Mucosa of rectum (tissue), 2 donors: Measurements from ENCODE around the gene TMEM167A.
"Not testable (repeated sequence)": the region's sequence is repeated elsewhere in the genome, so short reads cannot be mapped to it uniquely, and the experiment has no call there.

ENCODE experiments used
- H3K27ac ChIP-seq, 2 donors: one replicate each; pipeline ENCODE4 v1.7.0; 2013; ENCODE audit warnings: inconsistent platforms in 2 of 2, low read depth in 2 of 2, low read length in 2 of 2
- H3K27me3 ChIP-seq, 2 donors: one replicate each; pipeline ENCODE4 v1.7.0; 2013; ENCODE audit warnings: low read length in 2 of 2; ENCODE audit not compliant: control insufficient read depth in 2 of 2, insufficient read depth in 2 of 2
- H3K36me3 ChIP-seq, 2 donors: one replicate each; pipeline ENCODE4 v1.7.0; 2013; ENCODE audit warnings: low read length in 2 of 2; ENCODE audit not compliant: control insufficient read depth in 2 of 2, insufficient read depth in 2 of 2
- H3K4me1 ChIP-seq, 2 donors: one replicate each; pipeline ENCODE4 v1.7.0; 2013; ENCODE audit warnings: low read length in 2 of 2, mild to moderate bottlenecking in 1 of 2; ENCODE audit not compliant: control insufficient read depth in 2 of 2, insufficient read depth in 2 of 2
- H3K4me3 ChIP-seq, 2 donors: one replicate each; pipeline ENCODE4 v1.7.0; 2013; ENCODE audit warnings: low read length in 2 of 2
- H3K9ac ChIP-seq, 2 donors: one replicate each; pipeline ENCODE4 v1.7.0; 2013; ENCODE audit warnings: low read length in 2 of 2, low read depth in 1 of 2, mild to moderate bottlenecking in 1 of 2
- H3K9me3 ChIP-seq, 2 donors: one replicate each; pipeline ENCODE4 v1.7.0; 2013; ENCODE audit warnings: low read length in 2 of 2; ENCODE audit not compliant: control insufficient read depth in 2 of 2
- donor health status: healthy.
- donor health status: Normal muscosa, but diverticular disease.

TMEM167A gene

GRCh38 chr5:83092619-83093018 is 15.4 kb upstream of the TMEM167A start:
- Histone ChIP-seq H3K27ac (no peak overlapping the region), H3K4me3 (no peak overlapping the region), H3K4me1 (no peaks in the 10 kb centered on the region), H3K27me3 (no peaks in the 10 kb centered on the region), H3K36me3 (no peaks in the 10 kb centered on the region), H3K9me3 (peaks cover 0 to 3% of the 10 kb centered on the region in 2 donors), H3K9ac (no peak overlapping the region)

DNA sequence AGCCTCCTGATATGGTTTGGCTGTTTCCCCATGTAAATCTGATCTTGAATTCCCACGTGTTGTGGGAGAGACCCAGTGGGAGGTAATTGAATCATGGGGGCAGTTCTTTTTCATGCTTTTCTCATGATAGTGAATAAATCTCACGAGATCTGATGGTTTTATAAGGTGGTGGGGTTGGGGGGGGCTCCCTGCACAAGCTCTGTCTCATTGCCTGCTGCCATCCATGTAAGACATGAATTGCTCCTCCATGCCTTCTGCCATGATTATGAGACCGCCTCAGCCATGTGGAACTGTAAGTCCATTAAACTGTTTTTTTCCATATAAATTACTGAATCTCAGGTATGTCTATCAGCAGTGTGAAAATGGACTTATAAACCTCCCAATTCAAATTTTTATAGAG is 13.0 kb upstream of the TMEM167A start:
- no peaks in the 10 kb centered on the region for H3K27me3 ChIP-seq
- H3K9ac ChIP-seq: no peak overlapping the region
- no peak overlapping the region for H3K27ac ChIP-seq
- peaks cover 0 to 3% of the 10 kb centered on the region in 2 donors for H3K9me3 ChIP-seq
- H3K4me1 ChIP-seq: no peaks in the 10 kb centered on the region
- no peak overlapping the region for H3K4me3 ChIP-seq
- no peaks in the 10 kb centered on the region for H3K36me3 ChIP-seq

DNA sequence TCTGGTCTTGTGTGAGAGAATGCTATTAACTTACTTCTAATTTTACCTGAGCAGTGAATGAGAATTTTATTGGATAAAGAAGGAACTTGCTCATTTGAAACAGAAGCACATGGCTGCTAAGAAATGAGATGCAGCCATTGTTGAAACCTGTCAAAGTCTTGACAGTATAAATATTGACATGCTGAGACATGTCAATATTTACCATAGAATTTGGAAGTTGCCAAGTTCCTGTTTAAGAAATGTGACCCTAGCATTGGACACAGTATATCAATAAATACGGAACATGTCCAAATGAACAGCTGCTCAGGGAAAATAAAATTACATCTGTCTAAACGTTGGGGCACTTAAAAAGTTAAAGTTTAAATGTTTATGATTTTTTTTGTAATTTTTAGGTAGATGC is 7.9 kb upstream of the TMEM167A start:
- Histone ChIP-seq H3K36me3 (no peaks in the 10 kb centered on the region), H3K9ac (no peak overlapping the region), H3K27me3 (no peaks in the 10 kb centered on the region), H3K4me3 (no peak overlapping the region), H3K9me3 (no peaks in the 10 kb centered on the region), H3K27ac (no peak overlapping the region), H3K4me1 (no peaks in the 10 kb centered on the region)

DNA sequence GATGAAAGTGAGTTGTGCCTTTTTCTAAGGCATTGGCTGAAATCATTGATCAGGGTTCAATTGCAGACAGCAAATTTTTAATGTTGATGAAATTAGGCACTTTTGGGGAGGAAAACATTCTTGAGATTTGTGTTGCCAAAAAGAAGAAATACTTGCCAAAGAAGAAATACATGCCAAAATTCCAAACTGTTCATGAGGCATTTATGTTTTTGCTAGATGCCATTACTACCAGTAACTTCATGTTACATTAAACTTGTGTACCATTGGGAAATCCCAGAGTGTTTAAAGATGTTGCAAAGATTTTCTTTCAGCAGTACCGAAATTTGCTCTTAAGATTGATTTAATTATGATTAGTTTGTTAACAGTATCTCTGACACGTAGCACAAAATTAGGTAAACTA is 7.1 kb upstream of the TMEM167A start:
- H3K27ac ChIP-seq: no peak overlapping the region
- no peak overlapping the region for H3K9ac ChIP-seq
- no peaks in the 10 kb centered on the region for H3K27me3 ChIP-seq
- no peaks in the 10 kb centered on the region for H3K9me3 ChIP-seq
- H3K36me3 ChIP-seq: no peaks in the 10 kb centered on the region
- no peak overlapping the region for H3K4me3 ChIP-seq
- H3K4me1 ChIP-seq: no peaks in the 10 kb centered on the region

DNA sequence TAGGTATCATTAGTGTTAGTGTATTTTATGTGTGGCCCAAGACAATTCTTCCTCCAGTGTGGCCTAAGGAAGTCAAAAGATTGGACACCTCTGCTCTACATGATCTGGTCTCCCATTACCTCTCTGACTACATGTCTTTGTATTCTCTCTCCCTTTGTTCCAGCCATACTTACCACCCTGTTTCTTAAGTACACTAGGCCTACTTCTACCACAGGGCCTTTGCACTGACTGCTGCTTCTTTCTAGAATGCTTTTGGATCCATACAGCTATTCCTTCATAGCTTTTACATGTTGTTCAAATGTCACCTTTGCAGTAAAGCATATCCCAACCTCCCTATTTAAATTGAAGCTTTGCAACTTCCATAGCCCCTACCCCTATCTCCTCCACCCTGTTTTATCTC is 5.6 kb upstream of the TMEM167A start:
- Histone ChIP-seq H3K27me3 (no peaks in the 10 kb centered on the region), H3K9ac (no peak overlapping the region), H3K4me3 (no peak overlapping the region), H3K4me1 (peaks cover 0 to 5% of the 10 kb centered on the region in 2 donors), H3K36me3 (no peaks in the 10 kb centered on the region), H3K9me3 (no peaks in the 10 kb centered on the region), H3K27ac (no peak overlapping the region)

DNA sequence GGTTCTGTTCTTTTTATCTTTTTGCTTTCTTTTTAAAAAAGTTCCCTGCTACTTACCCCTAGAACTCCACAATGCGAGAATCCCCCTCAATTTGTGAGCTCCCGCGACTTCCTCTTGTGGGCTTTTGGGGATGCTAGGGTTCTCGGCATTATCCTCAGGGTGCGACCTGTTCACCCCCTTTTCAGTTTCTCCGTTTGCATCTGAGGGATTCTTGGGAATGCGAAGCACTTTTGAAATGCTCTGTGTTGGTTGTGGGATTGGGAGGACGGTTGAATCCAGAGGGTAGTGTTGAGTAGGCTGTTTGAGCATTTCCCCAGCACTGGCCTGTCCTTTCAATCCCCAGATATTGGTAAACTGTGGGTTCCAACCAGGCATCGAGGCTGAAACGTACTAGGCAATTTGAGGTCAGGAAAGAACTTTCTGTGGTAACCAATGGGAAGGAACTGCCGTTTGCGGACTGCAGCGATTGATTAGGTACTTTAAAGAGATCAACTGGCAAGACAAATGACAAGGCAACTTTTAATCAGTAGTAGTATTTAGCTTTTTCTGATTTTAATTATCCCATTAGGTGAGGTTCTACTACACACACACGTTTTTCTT is 568 bp upstream of the TMEM167A start:
- H3K36me3 ChIP-seq: no peaks in the 10 kb centered on the region
- peak overlapping the region; percentile 69 to 81 for H3K27ac ChIP-seq
- H3K9ac ChIP-seq: peak overlapping the region; percentile 88 to 89
- peaks cover 5 to 6% of the 10 kb centered on the region in 2 donors for H3K4me1 ChIP-seq
- peak overlapping the region; percentile 85 to 99 for H3K4me3 ChIP-seq
- H3K27me3 ChIP-seq: no peaks in the 10 kb centered on the region
- H3K9me3 ChIP-seq: no peaks in the 10 kb centered on the region

DNA sequence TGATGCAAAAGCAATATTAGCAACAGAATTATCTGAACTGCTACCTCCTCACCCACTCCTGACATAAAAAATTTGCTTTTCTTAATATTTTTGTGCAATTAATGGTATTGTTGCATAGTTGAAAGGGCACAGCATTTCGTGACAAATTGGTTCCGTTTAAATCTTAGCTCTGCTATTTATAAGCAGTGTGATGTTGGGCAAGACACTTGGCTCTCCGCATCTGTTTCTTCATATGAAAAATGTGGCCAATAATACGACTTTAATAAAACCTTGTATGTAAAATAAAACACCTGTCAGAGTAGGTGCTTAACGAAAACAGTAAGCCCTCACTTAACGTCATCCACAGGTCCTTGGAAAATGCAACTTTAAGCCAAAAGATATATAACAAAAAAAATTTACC is 4.2 kb downstream of the TMEM167A start:
- Histone ChIP-seq H3K4me1 (peaks cover 2 to 6% of the 10 kb centered on the region in 2 donors), H3K9me3 (no peaks in the 10 kb centered on the region), H3K36me3 (no peaks in the 10 kb centered on the region), H3K27ac (no peak overlapping the region), H3K27me3 (no peaks in the 10 kb centered on the region), H3K4me3 (no peak overlapping the region), H3K9ac (no peak overlapping the region)

GRCh38 chr5:83071286-83072051 is 5.7 kb downstream of the TMEM167A start:
- H3K36me3 ChIP-seq: no peaks in the 10 kb centered on the region
- H3K4me3 ChIP-seq: no peak overlapping the region
- peaks cover 0 to 5% of the 10 kb centered on the region in 2 donors for H3K4me1 ChIP-seq
- no peak overlapping the region for H3K9ac ChIP-seq
- no peaks in the 10 kb centered on the region for H3K27me3 ChIP-seq
- no peak overlapping the region for H3K27ac ChIP-seq
- no peaks in the 10 kb centered on the region for H3K9me3 ChIP-seq

DNA sequence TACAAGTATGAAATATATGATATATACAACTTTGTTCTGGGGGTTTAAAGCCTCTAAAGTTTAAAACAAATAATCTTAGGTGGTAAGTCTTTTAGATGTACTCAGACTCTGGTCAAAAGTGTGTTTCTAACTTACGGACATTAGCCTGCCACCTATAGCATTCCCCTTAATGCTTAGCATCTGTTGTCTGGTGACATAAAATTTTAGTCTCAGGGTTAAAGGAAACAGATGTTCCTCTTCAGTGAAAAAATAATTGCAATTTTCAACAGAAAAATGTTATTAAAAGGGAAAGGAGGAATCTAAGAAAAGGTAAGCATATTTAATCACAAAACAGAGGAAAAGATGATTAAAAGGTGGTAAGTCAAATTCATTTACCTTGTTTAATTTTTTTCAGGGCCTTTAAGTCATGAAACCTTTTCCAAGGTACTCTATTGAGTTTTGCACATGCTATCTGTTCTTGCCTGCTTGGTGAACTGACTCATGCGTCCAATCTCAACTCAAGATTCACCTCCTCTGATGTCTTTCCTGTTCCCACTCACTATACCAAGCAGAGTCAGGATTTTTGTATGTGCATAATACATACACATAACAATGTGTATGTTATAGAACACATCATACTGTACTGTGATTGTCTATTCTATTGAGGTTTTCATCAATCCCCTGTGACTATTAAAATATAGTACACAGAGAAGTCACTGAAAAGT is 7.9 kb downstream of the TMEM167A start:
- no peaks in the 10 kb centered on the region for H3K9me3 ChIP-seq
- H3K4me3 ChIP-seq: no peak overlapping the region
- no peak overlapping the region for H3K9ac ChIP-seq
- H3K36me3 ChIP-seq: peaks cover 0 to 2% of the 10 kb centered on the region in 2 donors
- H3K27me3 ChIP-seq: no peaks in the 10 kb centered on the region
- no peak overlapping the region for H3K27ac ChIP-seq
- H3K4me1 ChIP-seq: no peaks in the 10 kb centered on the region

DNA sequence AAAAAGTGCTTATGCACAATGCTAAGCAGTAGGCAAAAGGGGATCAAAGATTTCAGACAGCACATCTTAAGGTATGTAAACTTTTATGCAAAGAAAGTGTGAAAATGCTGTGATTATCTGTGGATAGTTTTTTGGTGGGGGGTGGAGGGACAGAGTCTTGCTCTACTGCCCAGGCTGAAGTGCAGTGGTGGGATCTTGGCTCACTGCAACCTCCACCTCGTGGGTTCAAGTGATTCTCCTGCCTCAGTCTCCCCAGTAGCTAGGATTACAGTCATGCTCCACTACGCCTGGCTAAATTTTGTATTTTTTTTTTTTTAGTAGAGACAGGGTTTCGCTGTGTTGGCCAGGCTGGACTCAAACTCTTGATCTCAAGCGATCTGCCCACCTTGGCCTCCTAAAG is 9.8 kb downstream of the TMEM167A start:
- H3K9ac ChIP-seq, H3K27me3 ChIP-seq, H3K36me3 ChIP-seq, H3K9me3 ChIP-seq, H3K4me1 ChIP-seq, H3K27ac ChIP-seq, H3K4me3 ChIP-seq: not testable (repeated sequence)
